Keratinocyte (primary cell): ENCODE results near the gene GNL3.

Experiments used
- EZH2 ChIP-seq: IDR thresholded peaks from one replicate; pipeline ENCODE4 v1.6.1; 2012; ENCODE audit warnings: inconsistent platforms, mild to moderate bottlenecking, low read length, moderate library complexity
- TF ChIP-seq, protein P1 (sequence below), 3 experiments: IDR thresholded peaks in 1 of 3; conservative IDR thresholded peaks in 1 of 3; optimal IDR thresholded peaks in 1 of 3; 2 replicates in 2 of 3; 3 replicates in 1 of 3; pipeline versions ENCODE3 to v1.5.1; 2011; ENCODE audit warnings: low read length in 3 of 3, mild to moderate bottlenecking in 3 of 3, moderate library complexity in 2 of 3, control low read depth in 1 of 3, inconsistent platforms in 1 of 3; ENCODE audit not compliant: insufficient read depth in 2 of 3; ENCODE audit errors: extremely low read depth in 1 of 3

DNA sequence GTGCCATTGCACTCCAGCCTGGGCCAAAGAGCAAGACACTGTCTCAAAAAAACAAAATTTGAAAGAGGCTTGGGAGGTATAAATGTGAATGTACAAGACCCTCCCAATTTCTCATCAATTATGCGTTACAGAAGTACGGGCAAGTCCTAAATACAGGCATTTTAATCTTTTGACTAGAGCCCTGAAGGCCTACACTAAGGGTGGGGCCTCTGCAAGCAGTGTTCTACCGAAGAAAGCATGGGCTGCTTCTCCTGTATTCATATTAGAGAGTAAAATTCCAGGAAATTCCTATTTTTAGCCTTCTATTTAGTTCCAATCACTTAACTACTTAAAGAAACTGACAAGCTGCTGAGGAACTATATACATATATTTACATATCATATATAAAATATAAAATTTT lies 25.8 kb upstream of the GNL3 start:
- TF ChIP-seq, protein P1, sequence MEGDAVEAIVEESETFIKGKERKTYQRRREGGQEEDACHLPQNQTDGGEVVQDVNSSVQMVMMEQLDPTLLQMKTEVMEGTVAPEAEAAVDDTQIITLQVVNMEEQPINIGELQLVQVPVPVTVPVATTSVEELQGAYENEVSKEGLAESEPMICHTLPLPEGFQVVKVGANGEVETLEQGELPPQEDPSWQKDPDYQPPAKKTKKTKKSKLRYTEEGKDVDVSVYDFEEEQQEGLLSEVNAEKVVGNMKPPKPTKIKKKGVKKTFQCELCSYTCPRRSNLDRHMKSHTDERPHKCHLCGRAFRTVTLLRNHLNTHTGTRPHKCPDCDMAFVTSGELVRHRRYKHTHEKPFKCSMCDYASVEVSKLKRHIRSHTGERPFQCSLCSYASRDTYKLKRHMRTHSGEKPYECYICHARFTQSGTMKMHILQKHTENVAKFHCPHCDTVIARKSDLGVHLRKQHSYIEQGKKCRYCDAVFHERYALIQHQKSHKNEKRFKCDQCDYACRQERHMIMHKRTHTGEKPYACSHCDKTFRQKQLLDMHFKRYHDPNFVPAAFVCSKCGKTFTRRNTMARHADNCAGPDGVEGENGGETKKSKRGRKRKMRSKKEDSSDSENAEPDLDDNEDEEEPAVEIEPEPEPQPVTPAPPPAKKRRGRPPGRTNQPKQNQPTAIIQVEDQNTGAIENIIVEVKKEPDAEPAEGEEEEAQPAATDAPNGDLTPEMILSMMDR (optimal IDR thresholded peaks at IDR 0.05 in 1 of 3, IDR thresholded peaks at IDR 0.05 in 1 of 3, conservative IDR thresholded peaks at IDR 0.05 in 1 of 3; ENCODE audit: extremely low read depth in 1 of 3, insufficient read depth in 2 of 3, low read length in 3 of 3) = no peak
- no peak for TF ChIP-seq EZH2
